Measurements from ENCODE around the gene GAS7. TPM values are rescaled to one million over a fixed set of nuclear protein-coding genes. Genes with fewer than 3 reads are reported as not detected.
A peak's percentile ranks its signal among the peaks of the same experiment; 100 is the strongest.

The GAS7 gene
- total RNA-seq, 1 experiment from 2014 or later: 12.3 TPM

GRCh38 chr17:9959377-9959981 is 238.9 kb downstream of the GAS7 start (continued):
- no peak for TF ChIP-seq STAT6 (CRISPR knock-in tag; conservative IDR thresholded peaks at IDR 0.05; ENCODE audit: low read depth)
- no peak for TF ChIP-seq ZNF532 (CRISPR knock-in tag; IDR thresholded peaks at IDR 0.05; ENCODE audit: borderline replicate concordance)

- peaks cover 32% of the 10 kb centered on the region for H3K4me1 Mint-ChIP-seq
- no peaks in the 10 kb centered on the region for H3K9me3 Mint-ChIP-seq
- CTCF ChIA-PET: interaction anchor here (0.7 to 7.7 kb wide), 13 partner anchors 9 to 327 kb away, joined by 3 to 112 read pairs (median 4); no protein-coding TSS in a partner anchor
- DNase-seq (ENCODE audit: low spot score): peak; percentile 35
- no peaks in the 10 kb centered on the region for H3K36me3 Mint-ChIP-seq
- TF ChIP-seq ZNF423 (CRISPR knock-in tag; IDR thresholded peaks at IDR 0.05) (no peak), SOX15 (CRISPR knock-in tag; IDR thresholded peaks at IDR 0.05) (no peak), ZBTB21 (CRISPR knock-in tag; IDR thresholded peaks at IDR 0.05; ENCODE audit: borderline replicate concordance) (no peak), HMGA2 (CRISPR knock-in tag; IDR thresholded peaks at IDR 0.05) (no peak), NFATC4 (CRISPR knock-in tag; IDR thresholded peaks at IDR 0.05) (no peak), SMAD4 (CRISPR knock-in tag; IDR thresholded peaks at IDR 0.05) (no peak), ERG (CRISPR knock-in tag; IDR thresholded peaks at IDR 0.05) (no peak), ZNF232 (CRISPR knock-in tag; IDR thresholded peaks at IDR 0.05) (no peak), NFE2L1 (CRISPR knock-in tag; IDR thresholded peaks at IDR 0.05) (no peak), CREB1 (CRISPR knock-in tag; IDR thresholded peaks at IDR 0.05) (no peak), NR2C2 (CRISPR knock-in tag; IDR thresholded peaks at IDR 0.05) (no peak), CBFB (CRISPR knock-in tag; IDR thresholded peaks at IDR 0.05; ENCODE audit: low read depth) (no peak), GABPB1 (CRISPR knock-in tag; IDR thresholded peaks at IDR 0.05) (no peak), NR3C1 (CRISPR knock-in tag; conservative IDR thresholded peaks at IDR 0.05; ENCODE audit: low read depth) (no peak), ZBTB43 (CRISPR knock-in tag; IDR thresholded peaks at IDR 0.05) (no peak), ATF3 (CRISPR knock-in tag; conservative IDR thresholded peaks at IDR 0.05) (no peak), FOXP1 (CRISPR knock-in tag; IDR thresholded peaks at IDR 0.05; ENCODE audit: borderline replicate concordance) (no peak)
- H3K27ac Mint-ChIP-seq: no peak overlapping the region
- POLR2A ChIA-PET: no interaction called here
- peak overlapping the region; percentile 57 for H3K4me3 Mint-ChIP-seq
- peak; percentile 12; the same call in 1 of the 2 replicates for ATAC-seq
- no peaks in the 10 kb centered on the region for H3K27me3 Mint-ChIP-seq (ENCODE audit: low read depth)
Observed at GRCh38 chr17:9958586-9959281, 239.7 kb downstream of the GAS7 start.

Measured in WTC11 (cell line).